Activated T-helper 1 cell treated with anti-CD3 and anti-CD28 coated beads, Interleukin-12 subunit alpha, Interleukin-12 subunit beta, Interleukin-2, Interleukin-4 antibody, amounts not matched to agents 30 ng/mL and 10 ng/mL and 1 ng/mL, durations not matched to agents 14 hours and 24 hours and 36 hours (primary cell): Measurements from ENCODE around the gene ATXN7. TPM values are rescaled to one million over a fixed set of nuclear protein-coding genes. Genes with fewer than 3 reads are reported as not detected.

Experiments used
- DNase-seq: peaks from one replicate; pipeline ENCODE4 v3.0.0; 2021; ENCODE audit warnings: low spot score
- H3K27ac Mint-ChIP-seq: one replicate; pipeline ENCODE4 v1.8.0; 2021; ENCODE audit warnings: mild to moderate bottlenecking, mixed read lengths
- H3K27me3 Mint-ChIP-seq: one replicate; pipeline ENCODE4 v1.8.0; 2022; ENCODE audit warnings: mild to moderate bottlenecking, moderate library complexity, mixed read lengths; ENCODE audit not compliant: insufficient read depth
- H3K36me3 Mint-ChIP-seq: one replicate; pipeline ENCODE4 v1.8.0; 2021; ENCODE audit warnings: low read depth, mixed read lengths
- H3K4me1 Mint-ChIP-seq: one replicate; pipeline ENCODE4 v1.8.0; 2021; ENCODE audit warnings: low read depth, mixed read lengths
- H3K4me3 Mint-ChIP-seq: one replicate; pipeline ENCODE4 v1.8.0; 2021; ENCODE audit warnings: mild to moderate bottlenecking, moderate library complexity, mixed read lengths
- H3K9me3 Mint-ChIP-seq: one replicate; pipeline ENCODE4 v1.8.0; 2021; ENCODE audit warnings: mixed read lengths
- intact Hi-C: fragments of 100-400 bp; cut with micrococcal nuclease; formaldehyde crosslinking; loops from one replicate; pipeline ENCODE4 v1.15.1; 2024
- total RNA-seq: library from RNA; stranded (reverse); gene quantifications from 2 replicates; pipeline ENCODE4 v1.2.3, GENCODE V29; 2022

Gene ATXN7
- total RNA-seq, 1 donor from 2014 or later: 48.2 TPM

- Mint-ChIP-seq H3K4me3 (no peak overlapping the region), H3K9me3 (no peaks in the 10 kb centered on the region), H3K27me3 (no peaks in the 10 kb centered on the region), H3K27ac (peak overlapping the region; percentile 10), H3K4me1 (peaks cover 45% of the 10 kb centered on the region), H3K36me3 (peaks cover 20% of the 10 kb centered on the region)
- intact Hi-C loops: no loop called here
- DNase-seq: no peak
Observed at GRCh38 chr3:63955036-63955650, 91.5 kb downstream of the ATXN7 start.

- no peak for DNase-seq
- Mint-ChIP-seq H3K36me3 (peaks cover 22% of the 10 kb centered on the region), H3K27ac (no peak overlapping the region)
Observed at GRCh38 chr3:63955830-63956545, 92.3 kb downstream of the ATXN7 start.

GRCh38 chr3:63959146-63959545 lies 95.5 kb downstream of the ATXN7 start:
- intact Hi-C loops: no loop called here
- H3K9me3 Mint-ChIP-seq: no peaks in the 10 kb centered on the region
- no peak for DNase-seq
- H3K4me1 Mint-ChIP-seq: peaks cover 37% of the 10 kb centered on the region
- peaks cover 16% of the 10 kb centered on the region for H3K36me3 Mint-ChIP-seq
- H3K4me3 Mint-ChIP-seq: no peak overlapping the region
- H3K27ac Mint-ChIP-seq: no peak overlapping the region
- H3K27me3 Mint-ChIP-seq: no peaks in the 10 kb centered on the region

More at GRCh38 chr3:63955830-63956545, 92.3 kb downstream of the ATXN7 start:
- no peak overlapping the region for H3K4me3 Mint-ChIP-seq
- H3K9me3 Mint-ChIP-seq: no peaks in the 10 kb centered on the region
- H3K27me3 Mint-ChIP-seq: no peaks in the 10 kb centered on the region
- intact Hi-C loops: no loop called here
- peaks cover 43% of the 10 kb centered on the region for H3K4me1 Mint-ChIP-seq

GRCh38 chr3:63960048-63960711 lies 96.5 kb downstream of the ATXN7 start:
- H3K36me3 Mint-ChIP-seq: peaks cover 10% of the 10 kb centered on the region
- H3K9me3 Mint-ChIP-seq: no peaks in the 10 kb centered on the region
- peaks cover 39% of the 10 kb centered on the region for H3K4me1 Mint-ChIP-seq
- peak overlapping the region; percentile 9 for H3K27ac Mint-ChIP-seq
- H3K27me3 Mint-ChIP-seq: no peaks in the 10 kb centered on the region
- H3K4me3 Mint-ChIP-seq: no peak overlapping the region
- DNase-seq: no peak
- intact Hi-C loops: loop anchor here (1.0 to 5.0 kb wide), 2 partner anchors 9 to 522 kb away; no protein-coding TSS in a partner anchor

- Mint-ChIP-seq H3K4me1 (peaks cover 51% of the 10 kb centered on the region), H3K9me3 (no peaks in the 10 kb centered on the region), H3K27me3 (no peaks in the 10 kb centered on the region), H3K4me3 (no peak overlapping the region), H3K27ac (no peak overlapping the region), H3K36me3 (peaks cover 8% of the 10 kb centered on the region)
- no peak for DNase-seq
- intact Hi-C loops: loop anchor here (1.0 to 5.0 kb wide), 4 partner anchors 8 to 520 kb away; partner anchors contain the start of gene PSMD6
Observed at GRCh38 chr3:63961891-63962290, 98.2 kb downstream of the ATXN7 start.

GRCh38 chr3:63963496-63963895 lies 99.8 kb downstream of the ATXN7 start:
- no peak overlapping the region for H3K4me3 Mint-ChIP-seq
- intact Hi-C loops: loop anchor here (5.0 kb wide), 1 partner anchor 519 kb away; no protein-coding TSS in a partner anchor
- no peak for DNase-seq
- H3K4me1 Mint-ChIP-seq: peaks cover 67% of the 10 kb centered on the region
- no peaks in the 10 kb centered on the region for H3K9me3 Mint-ChIP-seq
- H3K36me3 Mint-ChIP-seq: peaks cover 9% of the 10 kb centered on the region
- peak overlapping the region; percentile 16 for H3K27ac Mint-ChIP-seq
- no peaks in the 10 kb centered on the region for H3K27me3 Mint-ChIP-seq

- Mint-ChIP-seq H3K36me3 (peaks cover 9% of the 10 kb centered on the region), H3K4me3 (no peak overlapping the region)
- intact Hi-C loops: loop anchor here (2.0 to 5.0 kb wide), 3 partner anchors 14 to 517 kb away; partner anchors contain the start of genes ATXN7 and THOC7
Observed at GRCh38 chr3:63964681-63965485, 101.2 kb downstream of the ATXN7 start.

GRCh38 chr3:63966007-63966406 lies 102.3 kb downstream of the ATXN7 start:
- intact Hi-C loops: loop anchor here (2.0 to 5.0 kb wide), 2 partner anchors 15 to 104 kb away; partner anchors contain the start of genes ATXN7 and THOC7
- no peaks in the 10 kb centered on the region for H3K27me3 Mint-ChIP-seq
- no peak overlapping the region for H3K4me3 Mint-ChIP-seq
- no peak overlapping the region for H3K27ac Mint-ChIP-seq
- no peaks in the 10 kb centered on the region for H3K9me3 Mint-ChIP-seq
- peaks cover 76% of the 10 kb centered on the region for H3K4me1 Mint-ChIP-seq
- no peak for DNase-seq
- peaks cover 7% of the 10 kb centered on the region for H3K36me3 Mint-ChIP-seq

More at GRCh38 chr3:63964681-63965485, 101.2 kb downstream of the ATXN7 start:
- no peaks in the 10 kb centered on the region for H3K27me3 Mint-ChIP-seq
- H3K27ac Mint-ChIP-seq: peak overlapping the region; percentile 19
- no peak for DNase-seq
- peaks cover 74% of the 10 kb centered on the region for H3K4me1 Mint-ChIP-seq
- no peaks in the 10 kb centered on the region for H3K9me3 Mint-ChIP-seq

- no peak for DNase-seq
- Mint-ChIP-seq H3K9me3 (no peaks in the 10 kb centered on the region), H3K27ac (peak overlapping the region; percentile 88), H3K36me3 (peaks cover 7% of the 10 kb centered on the region), H3K4me1 (peaks cover 83% of the 10 kb centered on the region), H3K27me3 (no peaks in the 10 kb centered on the region), H3K4me3 (peak overlapping the region; percentile 81)
- intact Hi-C loops: loop anchor here (2.0 to 5.0 kb wide), 2 partner anchors 16 to 105 kb away; partner anchors contain the start of genes ATXN7 and THOC7
Observed at GRCh38 chr3:63966871-63967270, 103.2 kb downstream of the ATXN7 start.

GRCh38 chr3:63967675-63968611 lies 104.3 kb downstream of the ATXN7 start:
- DNase-seq: peak; percentile 33
- intact Hi-C loops: loop anchor here (1.0 to 5.0 kb wide), 4 partner anchors 11 to 106 kb away; partner anchors contain the start of genes ATXN7 and THOC7
- peaks cover 94% of the 10 kb centered on the region for H3K4me1 Mint-ChIP-seq
- no peaks in the 10 kb centered on the region for H3K27me3 Mint-ChIP-seq
- peaks cover 9% of the 10 kb centered on the region for H3K36me3 Mint-ChIP-seq
- no peaks in the 10 kb centered on the region for H3K9me3 Mint-ChIP-seq
- H3K4me3 Mint-ChIP-seq: peak overlapping the region; percentile 81
- H3K27ac Mint-ChIP-seq: peak overlapping the region; percentile 92

- H3K4me1 Mint-ChIP-seq: peaks cover 95% of the 10 kb centered on the region
- H3K4me3 Mint-ChIP-seq: peak overlapping the region; percentile 81
- no peak for DNase-seq
- H3K27me3 Mint-ChIP-seq: no peaks in the 10 kb centered on the region
- H3K9me3 Mint-ChIP-seq: no peaks in the 10 kb centered on the region
- peaks cover 12% of the 10 kb centered on the region for H3K36me3 Mint-ChIP-seq
- H3K27ac Mint-ChIP-seq: peak overlapping the region; percentile 92
- intact Hi-C loops: loop anchor here (1.0 to 5.0 kb wide), 3 partner anchors 11 to 106 kb away; partner anchors contain the start of genes ATXN7 and THOC7
Observed at GRCh38 chr3:63968612-63969350, 105.1 kb downstream of the ATXN7 start.
